HEK293 (cell line): ENCODE data around the gene TMEM179.

Experiments used
- CTCF ChIA-PET: fragments of 350-600 bp; formaldehyde crosslinking; extraction: SDS; loops from one replicate; lab custom pipeline; 2021; ENCODE audit warnings: antibody characterized with exemption; lab: Yijun Ruan, JAX
- POLR2A ChIA-PET: fragments of 300-600 bp; formaldehyde crosslinking; extraction: SDS; loops from one replicate; lab custom pipeline; 2020; ENCODE audit warnings: antibody characterized with exemption, inconsistent platforms; lab: Yijun Ruan, JAX
- H3K27ac ChIP-seq: fragments of 200-500 bp; sonication (Bioruptor generic); 2 replicates; pipeline ENCODE4 v1.5.1; 2014; ENCODE audit warnings: low read depth, low read length, control low read depth, inconsistent platforms; ENCODE audit errors: extremely low read depth
- H3K36me3 ChIP-seq, 2 experiments: fragments of 200-500 bp in 1 of 2; sonication (Bioruptor generic) in 1 of 2; 1 replicate in 1 of 2; 2 replicates in 1 of 2; pipeline ENCODE4 v1.5.1; 2014 to 2017; ENCODE audit warnings: inconsistent platforms in 2 of 2, low read length in 2 of 2; ENCODE audit not compliant: control insufficient read depth in 2 of 2, insufficient read depth in 1 of 2
- H3K4me1 ChIP-seq: fragments of 200-500 bp; sonication (Bioruptor generic); 2 replicates; pipeline ENCODE4 v1.5.1; 2014; ENCODE audit warnings: mild to moderate bottlenecking, low read length, inconsistent platforms; ENCODE audit not compliant: control insufficient read depth, insufficient read depth
- H3K4me3 ChIP-seq: 2 replicates; pipeline ENCODE4 v1.5.1; 2011; ENCODE audit warnings: low read depth, mild to moderate bottlenecking, control low read depth, low read length, moderate library complexity
- H3K9me3 ChIP-seq: fragments of 200-500 bp; sonication (Bioruptor generic); 2 replicates; pipeline ENCODE4 v1.5.1; 2014; ENCODE audit warnings: low read depth, low read length, inconsistent platforms; ENCODE audit not compliant: control insufficient read depth, insufficient read depth
- EGR2 ChIP-seq: fragments of 450-650 bp; formaldehyde crosslinking; IDR thresholded peaks from 2 replicates; pipeline ENCODE4 v1.5.1; 2016; ENCODE audit warnings: low read depth, missing biosample characterization, missing genetic modification characterization
- GLI4 ChIP-seq: fragments of 450-650 bp; formaldehyde crosslinking; IDR thresholded peaks from 2 replicates; pipeline ENCODE4 v1.5.1; 2016; ENCODE audit warnings: missing biosample characterization, missing genetic modification characterization
- HOXD13 ChIP-seq: sonication (generic); formaldehyde crosslinking; IDR thresholded peaks from 2 replicates; pipeline ENCODE4 v1.8.0; 2022; ENCODE audit warnings: missing genetic modification reagents, borderline replicate concordance
- YY1 ChIP-seq: fragments of 450-650 bp; formaldehyde crosslinking; IDR thresholded peaks from 2 replicates; pipeline ENCODE4 v1.5.1; 2018; ENCODE audit warnings: missing biosample characterization, missing genetic modification characterization
- ZFP3 ChIP-seq: fragments of 450-650 bp; formaldehyde crosslinking; IDR thresholded peaks from 2 replicates; pipeline ENCODE4 v1.5.1; 2016; ENCODE audit warnings: low read depth, missing biosample characterization, missing genetic modification characterization
- ZFP69B ChIP-seq: fragments of 450-650 bp; formaldehyde crosslinking; IDR thresholded peaks from 2 replicates; pipeline ENCODE4 v1.5.1; 2016; ENCODE audit warnings: missing biosample characterization, missing genetic modification characterization
- ZNF10 ChIP-seq: fragments of 450-650 bp; formaldehyde crosslinking; IDR thresholded peaks from 2 replicates; pipeline ENCODE4 v1.5.1; 2017; ENCODE audit warnings: missing biosample characterization, missing genetic modification characterization
- ZNF155 ChIP-seq: fragments of 450-650 bp; formaldehyde crosslinking; IDR thresholded peaks from 2 replicates; pipeline ENCODE4 v1.5.1; 2016; ENCODE audit warnings: missing biosample characterization, missing genetic modification characterization
- ZNF174 ChIP-seq: fragments of 450-650 bp; formaldehyde crosslinking; IDR thresholded peaks from 2 replicates; pipeline ENCODE4 v1.5.0; 2017; ENCODE audit warnings: missing biosample characterization, mild to moderate bottlenecking, missing genetic modification characterization
- ZNF19 ChIP-seq: fragments of 450-650 bp; formaldehyde crosslinking; IDR thresholded peaks from 2 replicates; pipeline ENCODE4; 2016; ENCODE audit warnings: missing biosample characterization, missing genetic modification characterization, low read depth
- ZNF24 ChIP-seq: fragments of 450-650 bp; formaldehyde crosslinking; IDR thresholded peaks from 2 replicates; pipeline ENCODE4 v1.5.1; 2016; ENCODE audit warnings: missing biosample characterization, missing genetic modification characterization
- ZNF350 ChIP-seq: fragments of 450-650 bp; formaldehyde crosslinking; IDR thresholded peaks from 2 replicates; pipeline ENCODE4 v1.5.0; 2017; ENCODE audit warnings: missing biosample characterization, mild to moderate bottlenecking, missing genetic modification characterization
- ZNF366 ChIP-seq: fragments of 450-650 bp; formaldehyde crosslinking; conservative IDR thresholded peaks from 2 replicates; pipeline ENCODE4 v1.5.1; 2016; ENCODE audit warnings: missing biosample characterization, missing genetic modification characterization
- ZNF473 ChIP-seq: fragments of 450-650 bp; formaldehyde crosslinking; IDR thresholded peaks from 2 replicates; pipeline ENCODE4 v1.5.1; 2017; ENCODE audit warnings: missing biosample characterization, missing genetic modification characterization
- ZNF514 ChIP-seq: fragments of 450-650 bp; formaldehyde crosslinking; IDR thresholded peaks from 2 replicates; pipeline ENCODE4 v1.5.1; 2016; ENCODE audit warnings: missing biosample characterization, missing genetic modification characterization
- ZNF544 ChIP-seq: fragments of 450-650 bp; formaldehyde crosslinking; IDR thresholded peaks from 2 replicates; pipeline ENCODE4 v1.5.0; 2017; ENCODE audit warnings: missing biosample characterization, missing genetic modification characterization
- ZNF596 ChIP-seq: fragments of 450-650 bp; IDR thresholded peaks from 2 replicates; pipeline ENCODE4 v1.5.0; 2018; ENCODE audit warnings: missing biosample characterization, mild to moderate bottlenecking, missing genetic modification characterization, moderate library complexity
- ZNF610 ChIP-seq: fragments of 450-650 bp; formaldehyde crosslinking; IDR thresholded peaks from 2 replicates; pipeline ENCODE4 v1.5.1; 2016; ENCODE audit warnings: missing biosample characterization, missing genetic modification characterization, borderline replicate concordance
- ZNF621 ChIP-seq: fragments of 450-650 bp; formaldehyde crosslinking; IDR thresholded peaks from 2 replicates; pipeline ENCODE4 v1.5.1; 2017; ENCODE audit warnings: missing biosample characterization, missing genetic modification characterization
- ZNF623 ChIP-seq: fragments of 450-650 bp; formaldehyde crosslinking; IDR thresholded peaks from 2 replicates; pipeline ENCODE4 v1.5.1; 2016; ENCODE audit warnings: missing biosample characterization, missing genetic modification characterization
- ZNF768 ChIP-seq: fragments of 450-650 bp; formaldehyde crosslinking; IDR thresholded peaks from 2 replicates; pipeline ENCODE4 v1.5.1; 2018; ENCODE audit warnings: missing biosample characterization, mild to moderate bottlenecking, missing genetic modification characterization
- ZNF777 ChIP-seq: fragments of 450-650 bp; formaldehyde crosslinking; IDR thresholded peaks from 2 replicates; pipeline ENCODE4 v1.5.1; 2017; ENCODE audit warnings: missing biosample characterization, missing genetic modification characterization, borderline replicate concordance
- ZNF791 ChIP-seq: fragments of 450-650 bp; formaldehyde crosslinking; IDR thresholded peaks from 2 replicates; pipeline ENCODE4 v1.5.1; 2016; ENCODE audit warnings: missing biosample characterization, missing genetic modification characterization
- TF ChIP-seq, protein P1 (sequence below): fragments of 450-650 bp; formaldehyde crosslinking; IDR thresholded peaks from 2 replicates; pipeline ENCODE4 v1.5.1; 2017; ENCODE audit warnings: missing biosample characterization, missing genetic modification characterization
- TF ChIP-seq, protein P2 (sequence below): fragments of 450-650 bp; formaldehyde crosslinking; IDR thresholded peaks from 2 replicates; pipeline ENCODE4 v1.5.1; 2016; ENCODE audit warnings: missing biosample characterization, missing genetic modification characterization
- TF ChIP-seq, protein P3 (sequence below): IDR thresholded peaks from 2 replicates; pipeline ENCODE4 v1.6.1; 2011; ENCODE audit warnings: mild to moderate bottlenecking, low read depth, low read length, borderline replicate concordance
- TF ChIP-seq, protein P4 (sequence below): fragments of 450-650 bp; formaldehyde crosslinking; IDR thresholded peaks from 2 replicates; pipeline ENCODE4 v1.5.1; 2017; ENCODE audit warnings: missing biosample characterization, mild to moderate bottlenecking, missing genetic modification characterization, moderate library complexity
- TF ChIP-seq, protein P5 (sequence below): fragments of 450-650 bp; formaldehyde crosslinking; conservative IDR thresholded peaks from 2 replicates; pipeline ENCODE4 v1.5.1; 2016; ENCODE audit warnings: low read depth, missing biosample characterization, missing genetic modification characterization
- TF ChIP-seq, protein P6 (sequence below): fragments of 450-650 bp; formaldehyde crosslinking; IDR thresholded peaks from 2 replicates; pipeline ENCODE4 v1.5.1; 2016; ENCODE audit warnings: missing biosample characterization, missing genetic modification characterization, low read depth

The TMEM179 gene

DNA sequence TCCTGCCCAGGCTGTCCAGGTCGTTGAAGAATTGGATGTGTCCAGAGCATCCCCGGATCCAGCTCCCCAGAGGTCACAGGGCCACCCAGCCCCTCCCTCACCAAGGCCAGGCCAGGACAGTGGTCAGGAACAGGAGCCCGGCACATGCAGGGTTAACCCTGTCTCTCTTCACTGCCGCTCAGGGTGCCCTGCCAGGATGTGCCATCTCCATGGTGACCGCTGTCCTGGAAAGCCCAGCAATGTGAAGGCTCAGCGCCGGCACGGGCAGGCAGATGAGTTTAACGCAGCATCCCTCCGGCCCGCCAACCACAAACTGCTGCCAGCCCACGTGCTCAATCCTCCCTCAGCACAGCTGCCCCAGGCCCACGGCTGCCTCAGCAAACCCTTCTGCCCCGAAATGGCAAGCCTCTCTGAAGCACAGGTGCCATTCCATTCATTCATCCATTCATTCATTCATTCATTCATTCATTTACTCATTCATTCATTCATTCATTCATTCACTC, 4.4 kb downstream of the TMEM179 start:
- no peaks in the 10 kb centered on the region for H3K36me3 ChIP-seq
- no peaks in the 10 kb centered on the region for H3K9me3 ChIP-seq
- CTCF ChIA-PET, result no interaction called here
- no peak overlapping the region for H3K27ac ChIP-seq
- H3K4me3 ChIP-seq, result no peak overlapping the region
- POLR2A ChIA-PET, result no interaction called here
- no peaks in the 10 kb centered on the region for H3K4me1 ChIP-seq
- TF ChIP-seq ZNF610 (tag by site-specific recombination) (no peak), GLI4 (tag by site-specific recombination) (no peak), ZNF350 (tag by site-specific recombination) (no peak), ZFP3 (tag by site-specific recombination) (no peak), ZNF10 (tag by site-specific recombination) (no peak), EGR2 (tag by site-specific recombination) (0 out of 2 replicates have a peak, but pooled peaks have one; percentile 18), ZNF19 (no peak), ZNF623 (tag by site-specific recombination) (no peak), ZNF473 (tag by site-specific recombination) (no peak), ZNF621 (tag by site-specific recombination) (no peak), ZNF777 (no peak), YY1 (tag by site-specific recombination) (no peak), ZFP69B (tag by site-specific recombination) (no peak), ZNF544 (tag by site-specific recombination) (no peak), ZNF596 (tag by site-specific recombination) (no peak), ZNF24 (tag by site-specific recombination) (peak; percentile 95), ZNF514 (no peak), ZNF768 (tag by site-specific recombination) (no peak), ZNF155 (no peak), HOXD13 (no peak), ZNF174 (tag by site-specific recombination) (no peak), ZNF791 (tag by site-specific recombination) (no peak), ZNF366 (tag by site-specific recombination) (0 out of 2 replicates have a peak, but pooled peaks have one; percentile 32)
- TF ChIP-seq, protein P1, sequence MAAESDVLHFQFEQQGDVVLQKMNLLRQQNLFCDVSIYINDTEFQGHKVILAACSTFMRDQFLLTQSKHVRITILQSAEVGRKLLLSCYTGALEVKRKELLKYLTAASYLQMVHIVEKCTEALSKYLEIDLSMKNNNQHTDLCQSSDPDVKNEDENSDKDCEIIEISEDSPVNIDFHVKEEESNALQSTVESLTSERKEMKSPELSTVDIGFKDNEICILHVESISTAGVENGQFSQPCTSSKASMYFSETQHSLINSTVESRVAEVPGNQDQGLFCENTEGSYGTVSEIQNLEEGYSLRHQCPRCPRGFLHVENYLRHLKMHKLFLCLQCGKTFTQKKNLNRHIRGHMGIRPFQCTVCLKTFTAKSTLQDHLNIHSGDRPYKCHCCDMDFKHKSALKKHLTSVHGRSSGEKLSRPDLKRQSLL (tag by site-specific recombination), result no peak
- TF ChIP-seq, protein P2, sequence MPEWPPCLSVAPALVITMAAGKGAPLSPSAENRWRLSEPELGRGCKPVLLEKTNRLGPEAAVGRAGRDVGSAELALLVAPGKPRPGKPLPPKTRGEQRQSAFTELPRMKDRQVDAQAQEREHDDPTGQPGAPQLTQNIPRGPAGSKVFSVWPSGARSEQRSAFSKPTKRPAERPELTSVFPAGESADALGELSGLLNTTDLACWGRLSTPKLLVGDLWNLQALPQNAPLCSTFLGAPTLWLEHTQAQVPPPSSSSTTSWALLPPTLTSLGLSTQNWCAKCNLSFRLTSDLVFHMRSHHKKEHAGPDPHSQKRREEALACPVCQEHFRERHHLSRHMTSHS (tag by site-specific recombination), result no peak
- TF ChIP-seq, protein P3, sequence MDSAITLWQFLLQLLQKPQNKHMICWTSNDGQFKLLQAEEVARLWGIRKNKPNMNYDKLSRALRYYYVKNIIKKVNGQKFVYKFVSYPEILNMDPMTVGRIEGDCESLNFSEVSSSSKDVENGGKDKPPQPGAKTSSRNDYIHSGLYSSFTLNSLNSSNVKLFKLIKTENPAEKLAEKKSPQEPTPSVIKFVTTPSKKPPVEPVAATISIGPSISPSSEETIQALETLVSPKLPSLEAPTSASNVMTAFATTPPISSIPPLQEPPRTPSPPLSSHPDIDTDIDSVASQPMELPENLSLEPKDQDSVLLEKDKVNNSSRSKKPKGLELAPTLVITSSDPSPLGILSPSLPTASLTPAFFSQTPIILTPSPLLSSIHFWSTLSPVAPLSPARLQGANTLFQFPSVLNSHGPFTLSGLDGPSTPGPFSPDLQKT, result no peak
- TF ChIP-seq, protein P4, sequence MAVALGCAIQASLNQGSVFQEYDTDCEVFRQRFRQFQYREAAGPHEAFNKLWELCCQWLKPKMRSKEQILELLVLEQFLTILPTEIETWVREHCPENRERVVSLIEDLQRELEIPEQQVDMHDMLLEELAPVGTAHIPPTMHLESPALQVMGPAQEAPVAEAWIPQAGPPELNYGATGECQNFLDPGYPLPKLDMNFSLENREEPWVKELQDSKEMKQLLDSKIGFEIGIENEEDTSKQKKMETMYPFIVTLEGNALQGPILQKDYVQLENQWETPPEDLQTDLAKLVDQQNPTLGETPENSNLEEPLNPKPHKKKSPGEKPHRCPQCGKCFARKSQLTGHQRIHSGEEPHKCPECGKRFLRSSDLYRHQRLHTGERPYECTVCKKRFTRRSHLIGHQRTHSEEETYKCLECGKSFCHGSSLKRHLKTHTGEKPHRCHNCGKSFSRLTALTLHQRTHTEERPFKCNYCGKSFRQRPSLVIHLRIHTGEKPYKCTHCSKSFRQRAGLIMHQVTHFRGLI (tag by site-specific recombination), result peak; percentile 76; the same call in 1 of the 2 replicates
- TF ChIP-seq, protein P5, sequence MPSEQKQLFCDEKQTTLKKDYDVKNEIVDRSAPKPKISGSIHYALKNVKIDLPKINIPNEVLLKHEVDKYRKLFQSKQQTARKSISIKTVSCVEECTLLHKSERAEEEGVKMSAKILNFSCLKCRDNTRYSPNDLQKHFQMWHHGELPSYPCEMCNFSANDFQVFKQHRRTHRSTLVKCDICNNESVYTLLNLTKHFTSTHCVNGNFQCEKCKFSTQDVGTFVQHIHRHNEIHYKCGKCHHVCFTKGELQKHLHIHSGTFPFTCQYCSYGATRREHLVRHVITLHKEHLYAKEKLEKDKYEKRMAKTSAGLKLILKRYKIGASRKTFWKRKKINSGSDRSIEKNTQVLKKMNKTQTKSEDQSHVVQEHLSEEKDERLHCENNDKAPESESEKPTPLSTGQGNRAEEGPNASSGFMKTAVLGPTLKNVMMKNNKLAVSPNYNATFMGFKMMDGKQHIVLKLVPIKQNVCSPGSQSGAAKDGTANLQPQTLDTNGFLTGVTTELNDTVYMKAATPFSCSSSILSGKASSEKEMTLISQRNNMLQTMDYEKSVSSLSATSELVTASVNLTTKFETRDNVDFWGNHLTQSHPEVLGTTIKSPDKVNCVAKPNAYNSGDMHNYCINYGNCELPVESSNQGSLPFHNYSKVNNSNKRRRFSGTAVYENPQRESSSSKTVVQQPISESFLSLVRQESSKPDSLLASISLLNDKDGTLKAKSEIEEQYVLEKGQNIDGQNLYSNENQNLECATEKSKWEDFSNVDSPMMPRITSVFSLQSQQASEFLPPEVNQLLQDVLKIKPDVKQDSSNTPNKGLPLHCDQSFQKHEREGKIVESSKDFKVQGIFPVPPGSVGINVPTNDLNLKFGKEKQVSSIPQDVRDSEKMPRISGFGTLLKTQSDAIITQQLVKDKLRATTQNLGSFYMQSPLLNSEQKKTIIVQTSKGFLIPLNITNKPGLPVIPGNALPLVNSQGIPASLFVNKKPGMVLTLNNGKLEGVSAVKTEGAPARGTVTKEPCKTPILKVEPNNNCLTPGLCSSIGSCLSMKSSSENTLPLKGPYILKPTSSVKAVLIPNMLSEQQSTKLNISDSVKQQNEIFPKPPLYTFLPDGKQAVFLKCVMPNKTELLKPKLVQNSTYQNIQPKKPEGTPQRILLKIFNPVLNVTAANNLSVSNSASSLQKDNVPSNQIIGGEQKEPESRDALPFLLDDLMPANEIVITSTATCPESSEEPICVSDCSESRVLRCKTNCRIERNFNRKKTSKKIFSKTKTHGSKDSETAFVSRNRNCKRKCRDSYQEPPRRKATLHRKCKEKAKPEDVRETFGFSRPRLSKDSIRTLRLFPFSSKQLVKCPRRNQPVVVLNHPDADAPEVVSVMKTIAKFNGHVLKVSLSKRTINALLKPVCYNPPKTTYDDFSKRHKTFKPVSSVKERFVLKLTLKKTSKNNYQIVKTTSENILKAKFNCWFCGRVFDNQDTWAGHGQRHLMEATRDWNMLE (tag by site-specific recombination), result no peak
- TF ChIP-seq, protein P6, sequence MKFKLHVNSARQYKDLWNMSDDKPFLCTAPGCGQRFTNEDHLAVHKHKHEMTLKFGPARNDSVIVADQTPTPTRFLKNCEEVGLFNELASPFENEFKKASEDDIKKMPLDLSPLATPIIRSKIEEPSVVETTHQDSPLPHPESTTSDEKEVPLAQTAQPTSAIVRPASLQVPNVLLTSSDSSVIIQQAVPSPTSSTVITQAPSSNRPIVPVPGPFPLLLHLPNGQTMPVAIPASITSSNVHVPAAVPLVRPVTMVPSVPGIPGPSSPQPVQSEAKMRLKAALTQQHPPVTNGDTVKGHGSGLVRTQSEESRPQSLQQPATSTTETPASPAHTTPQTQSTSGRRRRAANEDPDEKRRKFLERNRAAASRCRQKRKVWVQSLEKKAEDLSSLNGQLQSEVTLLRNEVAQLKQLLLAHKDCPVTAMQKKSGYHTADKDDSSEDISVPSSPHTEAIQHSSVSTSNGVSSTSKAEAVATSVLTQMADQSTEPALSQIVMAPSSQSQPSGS (tag by site-specific recombination), result no peak
